Measurements from ENCODE around the gene DAPL1. TPM values are rescaled to one million over a fixed set of nuclear protein-coding genes. Genes with fewer than 3 reads are reported as not detected.

Gene DAPL1
- polyA plus RNA-seq, 1 of the 3 experiments (the other 2 are of a cell fraction) = not detected

GRCh38 chr2:158810731-158811460 is 15.8 kb downstream of the DAPL1 start:
- no peaks in the 10 kb centered on the region for H3K36me3 ChIP-seq (replicated peaks in 1 of 2; ENCODE audit: control insufficient read depth in 1 of 2, insufficient read depth in 2 of 2, low read length in 1 of 2)
- no peaks in the 10 kb centered on the region for H4K20me1 ChIP-seq (ENCODE audit: insufficient read depth)
- no peak overlapping the region for H3K9ac ChIP-seq
- no peaks in the 10 kb centered on the region for H3K4me1 ChIP-seq (ENCODE audit: control insufficient read depth in 1 of 2, insufficient read depth in 2 of 2, low read depth in 1 of 2, low read length in 1 of 2)
- no peak overlapping the region for H3K4me2 ChIP-seq
- ChIA-PET CTCF (no interaction called here), POLR2A (no interaction called here)
- DNase-seq = no peak
- H2AFZ ChIP-seq (ENCODE audit: low read depth) = no peak overlapping the region
- no peaks in the 10 kb centered on the region for H3K79me2 ChIP-seq (ENCODE audit: insufficient read depth)
- no peaks in the 10 kb centered on the region for H3F3A ChIP-seq (replicated peaks; ENCODE audit: insufficient read depth)
- H3K4me3 ChIP-seq (ENCODE audit: low read depth in 2 of 2, low read length in 1 of 2) = no peak overlapping the region
- H3K27me3 ChIP-seq (ENCODE audit: insufficient read depth) = peaks cover 8% of the 10 kb centered on the region; the same call in 1 of the 2 replicates
- no peaks in the 10 kb centered on the region for H3K9me2 ChIP-seq
- TF ChIP-seq NRF1 (IDR thresholded peaks at IDR 0.05; ENCODE audit: low read depth, low read length) (no peak), ZBTB33 (IDR thresholded peaks at IDR 0.05; ENCODE audit: borderline replicate concordance, low read depth) (no peak), NFIC (IDR thresholded peaks at IDR 0.05; ENCODE audit: borderline replicate concordance) (no peak), RXRA (IDR thresholded peaks at IDR 0.05; ENCODE audit: borderline replicate concordance, low read depth) (no peak), FOXM1 (IDR thresholded peaks at IDR 0.05; ENCODE audit: low read depth) (no peak)
- no peak overlapping the region for H3K27ac ChIP-seq (ENCODE audit: low read depth in 2 of 2, low read length in 1 of 2)
- H3K9me3 ChIP-seq = no peaks in the 10 kb centered on the region
- WGBS (ENCODE audit: low lambda C conversion rate) = 43% methylated on average over 6 of the region's 6 CpGs

GRCh38 chr2:158815166-158815565 is 20.0 kb downstream of the DAPL1 start:
- ChIA-PET POLR2A (no interaction called here), CTCF (interaction anchor here (0.6 to 1.2 kb wide), 2 partner anchors 61 to 683 kb away, joined by 3 to 4 read pairs; no protein-coding TSS in a partner anchor)
- no peaks in the 10 kb centered on the region for H3K9me3 ChIP-seq
- no peaks in the 10 kb centered on the region for H3K9me2 ChIP-seq
- TF ChIP-seq IRF3 (IDR thresholded peaks at IDR 0.05; ENCODE audit: low read depth, low read length) = no peak
- no peak for DNase-seq
- H3K27me3 ChIP-seq (ENCODE audit: insufficient read depth) = peaks cover 8% of the 10 kb centered on the region; the same call in 1 of the 2 replicates
- H3K4me1 ChIP-seq (ENCODE audit: control insufficient read depth in 1 of 2, insufficient read depth in 2 of 2, low read depth in 1 of 2, low read length in 1 of 2) = no peaks in the 10 kb centered on the region; a peak in 1 of 4 replicates
- no peak overlapping the region for H2AFZ ChIP-seq (ENCODE audit: low read depth)
- H3K27ac ChIP-seq (ENCODE audit: low read depth in 2 of 2, low read length in 1 of 2) = no peak overlapping the region
- no peak overlapping the region for H3K4me3 ChIP-seq (ENCODE audit: low read depth in 2 of 2, low read length in 1 of 2)
- H3K79me2 ChIP-seq (ENCODE audit: insufficient read depth) = no peaks in the 10 kb centered on the region
- no peaks in the 10 kb centered on the region for H3F3A ChIP-seq (replicated peaks; ENCODE audit: insufficient read depth)
- H3K9ac ChIP-seq = no peak overlapping the region
- WGBS (ENCODE audit: low lambda C conversion rate) = 43% methylated on average over 1 of the region's 1 CpG
- no peak overlapping the region for H3K4me2 ChIP-seq
- H3K36me3 ChIP-seq (replicated peaks in 1 of 2; ENCODE audit: control insufficient read depth in 1 of 2, insufficient read depth in 2 of 2, low read length in 1 of 2) = no peaks in the 10 kb centered on the region
- no peaks in the 10 kb centered on the region for H4K20me1 ChIP-seq (ENCODE audit: insufficient read depth)

GRCh38 chr2:158815658-158816057 is 20.5 kb downstream of the DAPL1 start:
- 38% methylated on average over 5 of the region's 5 CpGs for WGBS (ENCODE audit: low lambda C conversion rate)

More at GRCh38 chr2:158815658-158816057, 20.5 kb downstream of the DAPL1 start:
- H3F3A ChIP-seq (replicated peaks; ENCODE audit: insufficient read depth) = no peaks in the 10 kb centered on the region
- no peaks in the 10 kb centered on the region for H3K36me3 ChIP-seq (replicated peaks in 1 of 2; ENCODE audit: control insufficient read depth in 1 of 2, insufficient read depth in 2 of 2, low read length in 1 of 2)
- TF ChIP-seq SIN3A (IDR thresholded peaks at IDR 0.05; ENCODE audit: borderline replicate concordance, low read depth, low read length) (no peak), MXI1 (IDR thresholded peaks at IDR 0.05; ENCODE audit: low read depth, low read length) (no peak), NFIC (IDR thresholded peaks at IDR 0.05; ENCODE audit: borderline replicate concordance) (no peak)
- H3K27me3 ChIP-seq (ENCODE audit: insufficient read depth) = peaks cover 3% of the 10 kb centered on the region; the same call in 1 of the 2 replicates
- H3K9ac ChIP-seq = no peak overlapping the region
- H4K20me1 ChIP-seq (ENCODE audit: insufficient read depth) = no peaks in the 10 kb centered on the region
- no peak for DNase-seq
- CTCF ChIA-PET = no interaction called here
- H3K27ac ChIP-seq (ENCODE audit: low read depth in 2 of 2, low read length in 1 of 2) = no peak overlapping the region
- H3K4me1 ChIP-seq (ENCODE audit: control insufficient read depth in 1 of 2, insufficient read depth in 2 of 2, low read depth in 1 of 2, low read length in 1 of 2) = no peaks in the 10 kb centered on the region; a peak in 1 of 4 replicates
- H3K79me2 ChIP-seq (ENCODE audit: insufficient read depth) = no peaks in the 10 kb centered on the region
- no peak overlapping the region for H3K4me2 ChIP-seq
- H2AFZ ChIP-seq (ENCODE audit: low read depth) = no peak overlapping the region
- no peaks in the 10 kb centered on the region for H3K9me3 ChIP-seq
- no peaks in the 10 kb centered on the region for H3K9me2 ChIP-seq
- no peak overlapping the region for H3K4me3 ChIP-seq (ENCODE audit: low read depth in 2 of 2, low read length in 1 of 2)
- POLR2A ChIA-PET = no interaction called here
